Stromal cell of bone marrow (primary cell): ENCODE results near the gene MIA.
"Not testable (repeated sequence)": the region's sequence is repeated elsewhere in the genome, so short reads cannot be mapped to it uniquely, and the experiment has no call there.

Experiments
- DNase-seq: peaks from one replicate; pipeline ENCODE4 v3.0.0-alpha.2; 2012; ENCODE audit warnings: low read depth

MIA gene

GRCh38 chr19:40803857-40804782, 28.8 kb downstream of the MIA start:
- no peak for DNase-seq

DNA sequence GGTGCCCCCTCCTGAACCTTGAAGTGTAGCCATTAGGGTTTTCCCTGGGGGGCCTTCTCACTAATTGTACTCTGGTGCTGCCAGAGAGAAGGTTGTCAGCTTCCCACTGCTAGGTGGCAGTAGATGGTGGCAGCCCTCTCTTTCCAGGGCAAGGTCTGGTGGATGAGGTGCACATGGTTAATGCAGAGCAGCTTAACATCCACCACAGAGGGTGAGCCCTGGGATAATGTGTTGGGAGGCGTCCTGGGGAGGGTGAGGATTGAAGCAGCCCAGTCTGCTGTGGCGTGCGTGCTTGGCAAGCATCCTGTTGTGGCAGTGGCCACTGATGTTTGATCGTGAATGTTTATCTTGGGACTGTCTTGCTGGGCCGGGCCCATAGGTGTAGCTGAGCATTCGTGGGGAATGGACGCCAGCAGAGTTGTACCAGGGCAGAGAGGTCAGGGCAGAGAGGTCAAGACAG, 29.5 kb downstream of the MIA start:
- DNase-seq = no peak

- no peak for DNase-seq
These were observed 30.0 kb downstream of the MIA start for GRCh38 chr19:40805258-40805868.

- peak; percentile 94 for DNase-seq
These were observed 31.3 kb downstream of the MIA start for GRCh38 chr19:40806423-40807146.

DNA sequence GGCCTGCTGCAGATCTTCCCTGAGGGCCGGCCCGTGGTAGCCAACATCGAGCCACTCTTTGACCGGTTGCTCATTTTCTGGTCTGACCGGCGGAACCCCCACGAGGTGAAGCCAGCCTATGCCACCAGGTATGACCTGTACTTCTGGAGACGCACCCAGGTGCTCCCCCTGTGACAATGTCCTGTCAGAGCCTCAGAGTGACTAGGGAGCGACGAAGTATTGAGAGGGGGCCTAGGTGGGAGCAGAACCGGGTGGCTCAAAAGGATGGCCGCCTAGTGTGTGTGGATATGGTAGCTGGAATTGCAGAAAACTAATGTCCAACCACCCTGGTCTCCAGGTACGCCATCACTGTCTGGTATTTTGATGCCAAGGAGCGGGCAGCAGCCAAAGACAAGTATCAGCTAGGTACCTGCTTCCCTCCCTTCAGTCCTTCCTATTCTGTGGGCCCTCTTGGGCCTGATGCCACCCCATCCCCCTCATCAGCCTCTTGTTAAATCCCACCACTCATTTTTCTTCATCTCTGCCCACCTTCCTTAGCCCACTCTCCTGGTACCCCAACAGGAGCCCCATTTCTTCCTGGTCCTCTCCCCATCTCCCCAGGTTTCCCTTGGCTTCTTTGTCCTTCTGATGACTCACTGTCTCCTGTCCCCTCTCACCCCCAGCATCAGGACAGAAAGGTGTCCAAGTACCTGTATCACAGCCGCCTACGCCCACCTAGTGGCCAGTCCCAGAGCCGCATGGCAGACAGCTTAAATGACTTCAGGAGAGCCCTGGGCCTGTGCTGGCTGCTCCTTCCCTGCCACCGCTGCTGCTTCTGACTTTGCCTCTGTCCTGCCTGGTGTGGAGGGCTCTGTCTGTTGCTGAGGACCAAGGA, 32.1 kb downstream of the MIA start:
- no peak for DNase-seq

- no peak for DNase-seq
These were observed 32.7 kb downstream of the MIA start for GRCh38 chr19:40808021-40808325.

GRCh38 chr19:40808497-40808896, 33.2 kb downstream of the MIA start:
- DNase-seq = no peak

GRCh38 chr19:40809358-40810086, 34.2 kb downstream of the MIA start:
- no peak for DNase-seq

DNA sequence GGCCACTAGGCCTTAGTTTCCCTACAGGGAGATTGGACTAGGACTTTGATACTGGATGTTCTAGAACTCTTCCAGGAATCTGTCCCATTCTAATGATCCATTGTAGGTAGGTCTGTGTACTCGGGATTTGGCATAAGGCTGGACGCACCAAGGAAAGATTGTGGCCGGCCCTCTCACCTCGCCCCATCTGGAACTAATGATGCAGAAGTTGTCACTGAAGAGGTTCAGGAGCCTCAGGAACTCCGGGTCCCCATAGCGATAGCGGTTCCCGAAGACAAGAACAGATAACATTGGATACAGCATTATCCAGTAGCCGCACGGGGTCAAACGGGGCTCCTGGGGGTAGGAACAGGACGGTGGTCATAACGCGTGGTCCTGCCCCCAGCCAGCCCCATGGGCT, 34.8 kb downstream of the MIA start:
- no peak for DNase-seq

DNA sequence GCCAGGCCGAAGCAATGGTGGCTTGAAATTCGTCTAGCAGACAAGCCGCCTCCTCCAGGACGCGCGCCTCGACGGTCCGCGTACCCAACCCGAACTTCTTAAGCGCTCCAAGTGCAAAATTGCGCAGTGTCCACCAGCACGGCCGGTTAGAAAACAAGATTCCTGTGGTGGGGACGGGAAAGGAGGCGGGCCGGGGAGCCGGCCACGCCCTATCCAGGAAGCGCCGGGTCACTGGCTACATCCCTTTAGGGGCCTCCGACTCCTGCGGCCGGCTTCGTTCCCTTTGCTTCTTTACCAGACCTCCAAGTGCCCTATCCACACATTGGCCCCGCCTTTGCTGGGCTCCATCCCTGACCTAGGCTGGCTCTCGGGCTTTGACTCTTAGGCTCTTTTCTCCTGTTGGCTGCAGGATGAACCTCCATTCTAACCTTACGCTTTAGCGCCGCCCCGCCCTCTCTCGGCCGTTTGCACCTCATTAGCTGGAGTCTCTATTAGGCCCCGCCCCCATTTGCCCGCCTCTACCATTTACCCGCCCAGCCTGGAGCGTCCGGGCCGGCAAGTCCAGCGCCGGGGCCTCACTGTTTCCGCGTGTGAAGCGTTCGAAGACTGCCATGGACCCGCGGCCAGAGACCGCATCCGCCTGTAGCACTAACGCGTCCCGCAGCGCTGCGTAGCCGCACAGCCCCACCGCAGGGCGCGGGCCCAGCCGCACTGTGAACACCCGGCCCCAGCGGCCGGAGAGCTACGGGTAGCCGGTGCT, 35.5 kb downstream of the MIA start:
- peak; percentile 56 for DNase-seq

GRCh38 chr19:40811478-40812341, 36.4 kb downstream of the MIA start:
- DNase-seq = no peak

- not testable (repeated sequence) for DNase-seq
These were observed 37.2 kb downstream of the MIA start for GRCh38 chr19:40812571-40812970.

- DNase-seq = no peak
These were observed 37.9 kb downstream of the MIA start for GRCh38 chr19:40813182-40813581.

- DNase-seq = no peak
These were observed 39.9 kb downstream of the MIA start for GRCh38 chr19:40815223-40815622.

- DNase-seq = not testable (repeated sequence)
These were observed 43.4 kb downstream of the MIA start for GRCh38 chr19:40818480-40819399.

- DNase-seq = not testable (repeated sequence)
These were observed 44.3 kb downstream of the MIA start for GRCh38 chr19:40819479-40820234.

GRCh38 chr19:40822161-40822560, 46.8 kb downstream of the MIA start:
- DNase-seq = no peak
